HepG2 (cell line): Measurements from ENCODE around the gene TNFRSF11A. TPM values are rescaled to one million over a fixed set of nuclear protein-coding genes. Genes with fewer than 3 reads are reported as not detected.

Experiments used
- ATAC-seq: fragments of 200-7000 bp; cut with Tn5 transposase; 3 replicates; pipeline ENCODE4 v1.9.1; 2020; ENCODE audit warnings: mild to moderate bottlenecking, moderate library complexity
- BruUV-seq: library from RNA; stranded (reverse); fragments of 400-500 nt; replicated peaks from 2 replicates; lab custom pipeline; 2021; lab: Mats Ljungman, UMichigan
- CTCF ChIA-PET: fragments of 300-600 bp; formaldehyde crosslinking; extraction: SDS; loops from one replicate; lab custom pipeline; 2021; ENCODE audit warnings: low total read pairs, inconsistent platforms, low intra/inter-chr PET ratio; lab: Yijun Ruan, JAX
- POLR2A ChIA-PET: fragments of 350-600 bp; sonication (Branson Sonifier 250); formaldehyde crosslinking; loops from one replicate; lab custom pipeline; 2020; ENCODE audit warnings: antibody characterized with exemption, inconsistent platforms; lab: Yijun Ruan, JAX
- DNase-seq: peaks from one replicate; pipeline ENCODE4 v3.0.0-alpha.2; 2015; ENCODE audit warnings: low spot score
- FAIRE-seq: peaks from 3 replicates; lab custom pipeline; 2011; peaks lifted over from hg19 to GRCh38; lab: Jason Lieb, UNC
- H2AFZ ChIP-seq: one replicate; pipeline ENCODE4 v1.6.1; 2011; ENCODE audit warnings: low read length, inconsistent platforms
- H3K27ac ChIP-seq: fragments of 300-600 bp; 3 replicates; pipeline ENCODE4 v1.8.0; 2011; ENCODE audit warnings: mixed run types, mild to moderate bottlenecking, mixed read lengths, low read length, inconsistent platforms; ENCODE audit not compliant: insufficient read depth; ENCODE audit errors: extremely low read length
- H3K27me3 ChIP-seq, 2 experiments: fragments of 200-600 bp in 1 of 2; 2 replicates in 1 of 2; 3 replicates in 1 of 2; pipeline versions ENCODE4 v1.6.0 to v1.8.0; 2011; ENCODE audit warnings: low read length in 2 of 2, mild to moderate bottlenecking in 2 of 2, moderate library complexity in 2 of 2, inconsistent platforms in 1 of 2; ENCODE audit not compliant: insufficient read depth in 2 of 2, control insufficient read depth in 1 of 2
- H3K36me3 ChIP-seq, 2 experiments: fragments of 200-600 bp in 1 of 2; replicated peaks in 1 of 2; 2 replicates in 1 of 2; 3 replicates in 1 of 2; pipeline versions ENCODE4 v1.5.1 to v1.8.0; 2011; ENCODE audit warnings: low read length in 2 of 2, inconsistent platforms in 1 of 2; ENCODE audit not compliant: insufficient read depth in 2 of 2, control insufficient read depth in 1 of 2
- H3K4me1 ChIP-seq: 2 replicates; pipeline ENCODE4 v1.5.1; 2012; ENCODE audit warnings: low read length, inconsistent platforms; ENCODE audit not compliant: insufficient read depth
- H3K4me2 ChIP-seq: 2 replicates; pipeline ENCODE4 v1.6.0; 2011; ENCODE audit warnings: low read depth, low read length, inconsistent platforms
- H3K4me3 ChIP-seq, 3 experiments: fragments of 200-600 bp in 1 of 3; sonication (generic), shearing (Covaris generic) in 1 of 3; replicated peaks in 1 of 3; 2 replicates each; pipeline ENCODE4 v1.5.1; 2011 to 2016; ENCODE audit warnings: low read length in 3 of 3, inconsistent platforms in 2 of 3, low read depth in 2 of 3, mild to moderate bottlenecking in 2 of 3, control low read depth in 1 of 3, mixed read lengths in 1 of 3; ENCODE audit not compliant: insufficient read depth in 1 of 3
- H3K79me2 ChIP-seq: one replicate; pipeline ENCODE4 v1.6.1; 2011; ENCODE audit warnings: low read length, inconsistent platforms; ENCODE audit not compliant: insufficient read depth
- H3K9ac ChIP-seq: 2 replicates; pipeline ENCODE4 v1.6.0; 2011; ENCODE audit warnings: mild to moderate bottlenecking, low read depth, low read length, inconsistent platforms; ENCODE audit not compliant: insufficient read depth
- H3K9me3 ChIP-seq: 2 replicates; pipeline ENCODE4 v1.5.1; 2012; ENCODE audit warnings: mild to moderate bottlenecking, low read length
- H4K20me1 ChIP-seq: 2 replicates; pipeline ENCODE4 v1.6.0; 2011; ENCODE audit warnings: inconsistent platforms, mild to moderate bottlenecking, low read length, moderate library complexity; ENCODE audit not compliant: insufficient read depth
- ATF1 ChIP-seq: IDR thresholded peaks from 2 replicates; pipeline ENCODE4 v1.6.1; 2016; ENCODE audit warnings: mild to moderate bottlenecking, control low read depth
- PAX8 ChIP-seq: sonication (generic); formaldehyde crosslinking; IDR thresholded peaks from 2 replicates; pipeline ENCODE4 v1.8.0; 2022; ENCODE audit warnings: mild to moderate bottlenecking, missing genetic modification reagents, borderline replicate concordance
- POLR2AphosphoS2 ChIP-seq: IDR thresholded peaks from 2 replicates; pipeline ENCODE4 v1.6.1; 2011; ENCODE audit warnings: low read depth, low read length, improper control_type of control experiment
- RCOR2 ChIP-seq: IDR thresholded peaks from 2 replicates; pipeline ENCODE4 v1.6.1; 2016; ENCODE audit warnings: missing biosample characterization, missing genetic modification reagents
- RFX5 ChIP-seq: IDR thresholded peaks from 2 replicates; pipeline ENCODE4 v1.6.1; 2011; ENCODE audit warnings: low read depth, low read length, improper control_type of control experiment
- ZBTB38 ChIP-seq: sonication (generic); formaldehyde crosslinking; IDR thresholded peaks from 2 replicates; pipeline ENCODE4 v1.5.1; 2020; ENCODE audit warnings: mild to moderate bottlenecking, missing genetic modification reagents
- ZNF12 ChIP-seq: sonication (generic); formaldehyde crosslinking; IDR thresholded peaks from 2 replicates; pipeline ENCODE4 v1.5.0; 2020; ENCODE audit warnings: missing genetic modification reagents
- ZNF234 ChIP-seq: sonication (generic); formaldehyde crosslinking; conservative IDR thresholded peaks from 2 replicates; pipeline ENCODE4 v1.5.1; 2020; ENCODE audit warnings: mild to moderate bottlenecking, missing genetic modification reagents
- ZNF776 ChIP-seq: sonication (generic); formaldehyde crosslinking; IDR thresholded peaks from 2 replicates; pipeline ENCODE4 v1.4.0; 2020; ENCODE audit warnings: mild to moderate bottlenecking, missing genetic modification reagents
- WGBS: methylation state at CpG from one replicate; pipeline ENCODE4 v1.1.6; 2017; ENCODE audit warnings: low lambda C conversion rate; 5-methylcytosine and 5-hydroxymethylcytosine counted together
- in situ Hi-C: cut with HindIII; loops from 2 replicates; pipeline ENCODE4 v1.10.0; 2017; ENCODE audit warnings: low pct_unique_long_range_greater_than_20kb; ENCODE audit not compliant: extremely low pct_ligation_motif_present
- intact Hi-C: fragments of 100-400 bp; cut with micrococcal nuclease; formaldehyde crosslinking; loops from one replicate; pipeline ENCODE4 v1.10.0; 2022; ENCODE audit not compliant: unreplicated experiment
- polyA plus RNA-seq, 8 experiments: library from polyadenylated mRNA; depleted of rRNA in 3 of 8; stranded (reverse) in 7 of 8; unstranded in 1 of 8; fragments of >200 nt; fragmentation: Illumina TruSeq in 4 of 8; extraction: Trizol in 4 of 8; gene quantifications; 2 replicates each; pipeline versions ENCODE4 v1.2.1 to v1.2.3, GENCODE V29; 2011 to 2016; ENCODE audit warnings: low read depth in 4 of 8, missing spikeins in 1 of 8, mixed read lengths in 1 of 8; ENCODE audit not compliant: insufficient read depth in 1 of 8
- total RNA-seq, 5 experiments: library from RNA; depleted of rRNA; stranded (reverse); fragments of >200 nt; fragmentation: Illumina TruSeq; extraction: Trizol; gene quantifications; 2 replicates each; pipeline ENCODE4 v1.2.3, GENCODE V29; 2016; ENCODE audit warnings: low read depth in 1 of 5
- TF ChIP-seq, protein P1 (sequence below): sonication (generic); formaldehyde crosslinking; IDR thresholded peaks from 2 replicates; pipeline ENCODE4 v1.5.1; 2020; ENCODE audit warnings: mild to moderate bottlenecking, missing genetic modification reagents, moderate library complexity
- TF ChIP-seq, protein P2 (sequence below): sonication (generic); formaldehyde crosslinking; IDR thresholded peaks from 2 replicates; pipeline ENCODE4 v1.4.0; 2020; ENCODE audit warnings: missing genetic modification reagents, low read depth, mild to moderate bottlenecking, borderline replicate concordance
- TF ChIP-seq, protein P3 (sequence below): sonication (generic); formaldehyde crosslinking; IDR thresholded peaks from 2 replicates; pipeline ENCODE4 v1.5.1; 2020; ENCODE audit warnings: mild to moderate bottlenecking, missing genetic modification reagents, moderate library complexity

TNFRSF11A gene
- total and polyA plus RNA-seq, 2 of the 13 experiments (the other 11 are each of a cell fraction or from before 2014, with no cell fraction given) = 4.6 to 6.4 TPM

DNA sequence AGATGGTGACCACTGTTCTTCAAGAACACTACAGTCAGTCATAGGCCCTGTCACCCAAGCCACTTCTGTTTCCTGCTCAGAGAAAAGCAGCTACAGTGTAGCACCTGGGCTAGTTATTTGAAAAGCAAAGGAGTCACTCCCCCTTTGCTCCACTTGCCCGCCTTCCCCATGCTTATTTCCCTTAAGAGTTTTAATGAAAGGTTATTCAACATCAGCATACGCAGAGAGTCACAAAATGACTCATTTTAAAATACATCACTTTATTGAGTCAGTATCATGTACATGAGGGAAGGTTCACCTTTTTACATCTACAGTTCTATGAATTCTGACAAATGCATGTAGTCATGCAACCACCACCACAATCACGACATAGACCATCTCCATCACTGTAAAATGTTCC is 71.3 kb downstream of the TNFRSF11A start (continued):
- TF ChIP-seq, protein P1, sequence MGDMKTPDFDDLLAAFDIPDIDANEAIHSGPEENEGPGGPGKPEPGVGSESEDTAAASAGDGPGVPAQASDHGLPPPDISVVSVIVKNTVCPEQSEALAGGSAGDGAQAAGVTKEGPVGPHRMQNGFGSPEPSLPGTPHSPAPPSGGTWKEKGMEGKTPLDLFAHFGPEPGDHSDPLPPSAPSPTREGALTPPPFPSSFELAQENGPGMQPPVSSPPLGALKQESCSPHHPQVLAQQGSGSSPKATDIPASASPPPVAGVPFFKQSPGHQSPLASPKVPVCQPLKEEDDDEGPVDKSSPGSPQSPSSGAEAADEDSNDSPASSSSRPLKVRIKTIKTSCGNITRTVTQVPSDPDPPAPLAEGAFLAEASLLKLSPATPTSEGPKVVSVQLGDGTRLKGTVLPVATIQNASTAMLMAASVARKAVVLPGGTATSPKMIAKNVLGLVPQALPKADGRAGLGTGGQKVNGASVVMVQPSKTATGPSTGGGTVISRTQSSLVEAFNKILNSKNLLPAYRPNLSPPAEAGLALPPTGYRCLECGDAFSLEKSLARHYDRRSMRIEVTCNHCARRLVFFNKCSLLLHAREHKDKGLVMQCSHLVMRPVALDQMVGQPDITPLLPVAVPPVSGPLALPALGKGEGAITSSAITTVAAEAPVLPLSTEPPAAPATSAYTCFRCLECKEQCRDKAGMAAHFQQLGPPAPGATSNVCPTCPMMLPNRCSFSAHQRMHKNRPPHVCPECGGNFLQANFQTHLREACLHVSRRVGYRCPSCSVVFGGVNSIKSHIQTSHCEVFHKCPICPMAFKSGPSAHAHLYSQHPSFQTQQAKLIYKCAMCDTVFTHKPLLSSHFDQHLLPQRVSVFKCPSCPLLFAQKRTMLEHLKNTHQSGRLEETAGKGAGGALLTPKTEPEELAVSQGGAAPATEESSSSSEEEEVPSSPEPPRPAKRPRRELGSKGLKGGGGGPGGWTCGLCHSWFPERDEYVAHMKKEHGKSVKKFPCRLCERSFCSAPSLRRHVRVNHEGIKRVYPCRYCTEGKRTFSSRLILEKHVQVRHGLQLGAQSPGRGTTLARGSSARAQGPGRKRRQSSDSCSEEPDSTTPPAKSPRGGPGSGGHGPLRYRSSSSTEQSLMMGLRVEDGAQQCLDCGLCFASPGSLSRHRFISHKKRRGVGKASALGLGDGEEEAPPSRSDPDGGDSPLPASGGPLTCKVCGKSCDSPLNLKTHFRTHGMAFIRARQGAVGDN (CRISPR knock-in tag) = no peak
- TF ChIP-seq RFX5 (no peak), PAX8 (CRISPR knock-in tag) (no peak)

DNA sequence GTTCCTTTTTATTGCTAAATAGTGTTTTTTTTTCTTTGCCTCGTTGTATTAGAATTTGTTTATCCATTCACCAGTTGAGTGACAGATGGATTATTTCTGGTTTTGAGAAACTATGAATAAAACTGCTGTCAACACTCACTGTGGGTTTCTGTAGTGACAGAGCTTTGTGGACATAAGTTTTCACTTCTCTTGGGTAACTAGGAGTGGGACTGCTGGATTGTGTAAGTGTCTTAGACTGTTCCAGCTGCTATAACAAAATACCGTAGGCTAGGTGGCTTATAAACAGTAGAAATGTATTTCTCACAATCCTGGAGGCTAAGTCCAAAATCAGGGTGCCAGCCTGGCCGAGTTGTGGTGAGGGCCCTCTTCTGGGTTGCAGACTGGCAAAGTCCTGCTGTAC is 71.9 kb downstream of the TNFRSF11A start:
- Histone ChIP-seq H3K9ac (no peak overlapping the region), H3K79me2 (no peaks in the 10 kb centered on the region), H3K27me3 (no peaks in the 10 kb centered on the region), H3K4me1 (peaks cover 42% of the 10 kb centered on the region), H3K9me3 (no peaks in the 10 kb centered on the region), H3K36me3 (no peaks in the 10 kb centered on the region), H3K4me2 (no peak overlapping the region), H3K4me3 (no peak overlapping the region), H3K27ac (no peak overlapping the region), H4K20me1 (no peaks in the 10 kb centered on the region), H2AFZ (no peak overlapping the region)
- POLR2A ChIA-PET = interaction anchor here (4.0 kb wide), 1 partner anchor 24 kb away, joined by 19 read pairs; no protein-coding TSS in a partner anchor
- no TSS peak for BruUV-seq
- intact Hi-C loops = no loop called here
- in situ Hi-C loops = loop anchor here (10.0 kb wide), 1 partner anchor 72 kb away; the partner anchor contains the start of gene TNFRSF11A
- ATAC-seq = no peak
- no peak for FAIRE-seq
- WGBS = 10% methylated on average over 3 of the region's 3 CpGs
- TF ChIP-seq, protein P2, sequence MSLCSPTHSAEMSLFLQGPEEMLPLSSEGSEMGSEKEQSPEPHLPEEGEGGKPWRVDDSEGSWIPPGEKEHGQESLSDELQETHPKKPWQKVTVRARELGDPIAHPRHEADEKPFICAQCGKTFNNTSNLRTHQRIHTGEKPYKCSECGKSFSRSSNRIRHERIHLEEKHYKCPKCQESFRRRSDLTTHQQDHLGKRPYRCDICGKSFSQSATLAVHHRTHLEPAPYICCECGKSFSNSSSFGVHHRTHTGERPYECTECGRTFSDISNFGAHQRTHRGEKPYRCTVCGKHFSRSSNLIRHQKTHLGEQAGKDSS (CRISPR knock-in tag) = no peak
- no peak for TF ChIP-seq RCOR2 (CRISPR knock-in tag)
- peak; percentile 97 for TF ChIP-seq ZNF12 (CRISPR knock-in tag)
- no peak for TF ChIP-seq ZBTB38 (CRISPR knock-in tag)
- TF ChIP-seq ZNF776 (CRISPR knock-in tag) = no peak
- TF ChIP-seq, protein P3, sequence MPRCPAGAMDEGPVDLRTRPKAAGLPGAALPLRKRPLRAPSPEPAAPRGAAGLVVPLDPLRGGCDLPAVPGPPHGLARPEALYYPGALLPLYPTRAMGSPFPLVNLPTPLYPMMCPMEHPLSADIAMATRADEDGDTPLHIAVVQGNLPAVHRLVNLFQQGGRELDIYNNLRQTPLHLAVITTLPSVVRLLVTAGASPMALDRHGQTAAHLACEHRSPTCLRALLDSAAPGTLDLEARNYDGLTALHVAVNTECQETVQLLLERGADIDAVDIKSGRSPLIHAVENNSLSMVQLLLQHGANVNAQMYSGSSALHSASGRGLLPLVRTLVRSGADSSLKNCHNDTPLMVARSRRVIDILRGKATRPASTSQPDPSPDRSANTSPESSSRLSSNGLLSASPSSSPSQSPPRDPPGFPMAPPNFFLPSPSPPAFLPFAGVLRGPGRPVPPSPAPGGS (CRISPR knock-in tag) = no peak
- no peak for TF ChIP-seq ATF1 (CRISPR knock-in tag)
- TF ChIP-seq ZNF234 (CRISPR knock-in tag) = no peak
- TF ChIP-seq POLR2AphosphoS2 = no peak
- CTCF ChIA-PET = no interaction called here
- no peak for DNase-seq
